Left lung (tissue), 10 donors: ENCODE data around the gene VAMP3. TPM values are rescaled to one million over a fixed set of nuclear protein-coding genes. Genes with fewer than 3 reads are reported as not detected.

ENCODE experiments used
- ATAC-seq: fragments of 200-7000 bp; cut with Tn5 transposase; one replicate; pipeline ENCODE4 v1.9.1; 2020; ENCODE audit warnings: moderate library complexity
- DNase-seq, 4 donors: peaks; one replicate each; pipeline ENCODE4 v3.0.0-alpha.2; 2013 to 2020
- H3K27ac ChIP-seq, 2 donors: fragments of 200-600 bp; sonication (generic) in 1 of 2; one replicate each; pipeline versions ENCODE4 v1.5.0 to v1.8.0; 2020 to 2021
- H3K27me3 ChIP-seq, 2 donors: fragments of 200-600 bp; sonication (generic) in 1 of 2; one replicate each; pipeline versions ENCODE4 v1.5.0 to v1.8.0; 2020 to 2021
- H3K36me3 ChIP-seq, 2 donors: fragments of 200-600 bp; sonication (generic) in 1 of 2; one replicate each; pipeline versions ENCODE4 v1.5.0 to v1.8.0; 2020 to 2021
- H3K4me1 ChIP-seq, 2 donors: fragments of 200-600 bp; one replicate each; pipeline ENCODE4 v1.8.0; 2021
- H3K4me3 ChIP-seq, 2 donors: fragments of 200-600 bp; sonication (generic) in 1 of 2; one replicate each; pipeline versions ENCODE4 v1.5.0 to v1.8.0; 2020 to 2021; ENCODE audit warnings: mild to moderate bottlenecking in 1 of 2
- H3K9me3 ChIP-seq, 2 donors: fragments of 200-600 bp; sonication (generic) in 1 of 2; one replicate each; pipeline versions ENCODE4 v1.5.0 to v1.8.0; 2020 to 2021
- intact Hi-C, 2 donors: fragments of 100-400 bp; cut with DNase I; formaldehyde crosslinking; loops; one replicate each; pipeline versions ENCODE4 v1.11.2 to v1.14.2; 2022
- polyA plus RNA-seq, 6 donors: library from polyadenylated mRNA; unstranded; fragments of 120-200 nt; gene quantifications; one replicate each; pipeline ENCODE4 v1.2.1, GENCODE V29; 2013; ENCODE audit not compliant: insufficient read length in 6 of 6
- total RNA-seq, 2 donors: library from RNA; stranded (reverse); fragmentation: NEBNext Ultra II Directional; extraction: Animal tissue kit (Norgen Biotek cat#: 25700); gene quantifications; one replicate each; pipeline ENCODE4 v1.2.1, GENCODE V29; 2021
- TF ChIP-seq, protein P1 (sequence below), 2 donors: fragments of 200-600 bp; sonication (generic) in 1 of 2; IDR thresholded peaks; one replicate each; pipeline versions ENCODE4 v1.5.0 to v1.8.0; 2021; ENCODE audit warnings: antibody characterized with exemption in 2 of 2
- donor health status: DM: no; HTN: yes; CAD: no.
- donor health status: DM: no; HTN: no; CAD: no.

VAMP3 gene
- total and polyA plus RNA-seq, 8 donors, result 110 to 130 (median 120) TPM

DNA sequence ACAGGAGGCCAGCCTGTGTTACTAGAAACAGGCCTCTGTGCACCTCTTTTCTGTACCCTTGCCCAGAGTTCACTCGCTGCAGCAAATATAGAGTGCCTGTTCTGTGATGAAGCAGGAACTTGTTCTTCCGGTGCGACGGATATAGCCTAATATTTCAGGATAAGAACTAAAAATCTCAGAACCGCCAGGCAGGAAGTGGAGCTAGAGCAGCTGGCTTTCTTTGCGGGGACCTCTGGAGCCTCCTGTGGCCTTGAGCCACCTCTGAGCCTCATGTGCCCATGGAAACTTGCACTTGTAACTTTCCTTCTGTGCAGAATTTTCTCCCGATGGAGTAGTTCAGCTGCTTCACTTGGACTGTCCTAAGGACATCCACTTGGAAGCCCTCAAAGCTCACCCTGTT, 44.5 kb upstream of the VAMP3 start:
- H3K36me3 ChIP-seq, result no peaks in the 10 kb centered on the region
- TF ChIP-seq, protein P1, sequence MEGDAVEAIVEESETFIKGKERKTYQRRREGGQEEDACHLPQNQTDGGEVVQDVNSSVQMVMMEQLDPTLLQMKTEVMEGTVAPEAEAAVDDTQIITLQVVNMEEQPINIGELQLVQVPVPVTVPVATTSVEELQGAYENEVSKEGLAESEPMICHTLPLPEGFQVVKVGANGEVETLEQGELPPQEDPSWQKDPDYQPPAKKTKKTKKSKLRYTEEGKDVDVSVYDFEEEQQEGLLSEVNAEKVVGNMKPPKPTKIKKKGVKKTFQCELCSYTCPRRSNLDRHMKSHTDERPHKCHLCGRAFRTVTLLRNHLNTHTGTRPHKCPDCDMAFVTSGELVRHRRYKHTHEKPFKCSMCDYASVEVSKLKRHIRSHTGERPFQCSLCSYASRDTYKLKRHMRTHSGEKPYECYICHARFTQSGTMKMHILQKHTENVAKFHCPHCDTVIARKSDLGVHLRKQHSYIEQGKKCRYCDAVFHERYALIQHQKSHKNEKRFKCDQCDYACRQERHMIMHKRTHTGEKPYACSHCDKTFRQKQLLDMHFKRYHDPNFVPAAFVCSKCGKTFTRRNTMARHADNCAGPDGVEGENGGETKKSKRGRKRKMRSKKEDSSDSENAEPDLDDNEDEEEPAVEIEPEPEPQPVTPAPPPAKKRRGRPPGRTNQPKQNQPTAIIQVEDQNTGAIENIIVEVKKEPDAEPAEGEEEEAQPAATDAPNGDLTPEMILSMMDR (IDR thresholded peaks at IDR 0.05), result no peak
- ATAC-seq, result no peak
- H3K9me3 ChIP-seq, result no peaks in the 10 kb centered on the region
- peaks cover 0 to 14% of the 10 kb centered on the region in 2 donors for H3K4me1 ChIP-seq
- H3K4me3 ChIP-seq, result no peak overlapping the region
- peak in 1 of 4 donors; percentile 43 for DNase-seq
- intact Hi-C loops, result no loop called here
- H3K27ac ChIP-seq, result peak overlapping the region in 1 of 2 donors; percentile 2
- H3K27me3 ChIP-seq, result no peaks in the 10 kb centered on the region

DNA sequence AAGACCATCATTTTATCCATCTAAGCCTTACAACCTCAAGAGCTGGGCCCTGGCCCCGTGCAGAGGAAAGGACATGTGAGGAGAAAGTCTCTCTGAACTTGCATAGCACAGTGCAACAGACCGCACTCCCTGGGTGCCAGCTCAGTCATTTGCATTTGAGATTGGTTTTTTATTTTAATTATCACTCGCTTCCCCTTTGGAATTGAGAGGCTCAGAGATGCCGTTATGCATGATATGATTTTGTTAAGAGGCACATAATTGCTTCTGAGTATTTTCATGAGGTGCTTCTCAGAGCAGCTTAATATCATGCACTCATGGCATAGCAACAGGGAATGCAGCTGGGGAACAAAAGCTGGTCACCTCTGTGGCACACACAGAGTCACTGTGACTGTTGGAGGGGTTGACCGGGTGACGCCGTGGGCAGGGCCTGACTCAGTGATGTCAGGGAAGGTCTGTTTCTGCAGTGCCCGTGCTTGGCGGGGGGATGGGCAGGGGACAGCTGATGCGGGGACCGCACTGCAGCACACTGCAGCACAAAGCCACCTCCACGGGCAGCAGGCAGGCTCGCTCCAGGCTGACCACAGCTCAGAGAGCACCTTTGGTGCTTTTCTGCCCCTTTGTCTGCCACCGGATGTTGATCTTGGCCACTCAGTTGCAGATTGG, 43.2 kb upstream of the VAMP3 start:
- no peaks in the 10 kb centered on the region for H3K9me3 ChIP-seq
- peaks cover 0 to 14% of the 10 kb centered on the region in 2 donors for H3K4me1 ChIP-seq
- H3K27me3 ChIP-seq, result no peaks in the 10 kb centered on the region
- ATAC-seq, result no peak
- intact Hi-C loops, result no loop called here
- no peak overlapping the region for H3K4me3 ChIP-seq
- DNase-seq, result no peak
- no peaks in the 10 kb centered on the region for H3K36me3 ChIP-seq
- H3K27ac ChIP-seq, result no peak overlapping the region
- TF ChIP-seq, protein P1 (IDR thresholded peaks at IDR 0.05), result no peak

DNA sequence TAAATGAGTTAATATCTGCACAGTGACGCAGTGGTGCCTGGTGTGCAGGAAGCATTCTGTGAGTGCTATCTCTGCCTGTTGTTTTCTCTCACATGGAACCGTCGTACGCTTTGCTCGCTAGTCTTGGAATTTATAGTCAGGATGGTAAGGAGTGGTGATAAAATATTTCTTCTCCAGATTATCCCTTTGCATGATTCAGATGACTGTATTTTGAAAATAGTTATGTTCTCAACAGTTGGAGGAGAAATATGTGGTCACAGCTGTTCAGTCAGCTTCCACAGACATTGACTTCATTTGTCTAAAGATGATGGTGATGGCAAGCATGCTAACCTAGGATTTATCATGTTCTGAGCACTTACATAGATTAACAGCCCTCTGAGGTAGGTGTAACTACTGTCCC, 41.3 kb upstream of the VAMP3 start:
- DNase-seq (no peak), ATAC-seq (no peak)
- H3K36me3 ChIP-seq, result no peaks in the 10 kb centered on the region
- intact Hi-C loops, result no loop called here
- H3K27ac ChIP-seq, result no peak overlapping the region
- H3K9me3 ChIP-seq, result no peaks in the 10 kb centered on the region
- TF ChIP-seq, protein P1 (IDR thresholded peaks at IDR 0.05), result no peak
- no peaks in the 10 kb centered on the region for H3K27me3 ChIP-seq
- peaks cover 0 to 14% of the 10 kb centered on the region in 2 donors for H3K4me1 ChIP-seq
- no peak overlapping the region for H3K4me3 ChIP-seq

DNA sequence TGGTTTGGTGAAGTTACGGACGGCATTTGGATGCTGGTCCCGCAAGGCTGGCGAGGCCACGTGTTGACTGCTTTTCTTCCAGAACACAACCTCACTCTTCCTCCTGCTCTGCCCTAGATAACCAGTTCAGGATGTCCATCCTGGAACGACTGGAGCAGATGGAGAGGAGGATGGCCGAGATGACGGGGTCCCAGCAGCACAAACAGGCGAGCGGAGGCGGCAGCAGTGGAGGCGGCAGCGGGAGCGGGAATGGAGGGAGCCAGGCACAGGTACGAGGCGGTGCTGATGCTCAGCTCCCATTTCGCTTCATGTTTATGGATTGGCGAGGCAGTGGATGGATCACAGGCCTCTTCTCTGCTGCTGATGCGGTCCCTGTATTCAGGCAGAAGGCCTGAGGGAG, 38.8 kb upstream of the VAMP3 start:
- Histone ChIP-seq H3K36me3 (peaks cover 0 to 1% of the 10 kb centered on the region in 2 donors), H3K4me3 (no peak overlapping the region), H3K27me3 (no peaks in the 10 kb centered on the region), H3K9me3 (no peaks in the 10 kb centered on the region), H3K4me1 (peaks cover 0 to 8% of the 10 kb centered on the region in 2 donors), H3K27ac (no peak overlapping the region)
- TF ChIP-seq, protein P1 (IDR thresholded peaks at IDR 0.05), result no peak
- no peak for DNase-seq
- intact Hi-C loops, result no loop called here
- no peak for ATAC-seq

DNA sequence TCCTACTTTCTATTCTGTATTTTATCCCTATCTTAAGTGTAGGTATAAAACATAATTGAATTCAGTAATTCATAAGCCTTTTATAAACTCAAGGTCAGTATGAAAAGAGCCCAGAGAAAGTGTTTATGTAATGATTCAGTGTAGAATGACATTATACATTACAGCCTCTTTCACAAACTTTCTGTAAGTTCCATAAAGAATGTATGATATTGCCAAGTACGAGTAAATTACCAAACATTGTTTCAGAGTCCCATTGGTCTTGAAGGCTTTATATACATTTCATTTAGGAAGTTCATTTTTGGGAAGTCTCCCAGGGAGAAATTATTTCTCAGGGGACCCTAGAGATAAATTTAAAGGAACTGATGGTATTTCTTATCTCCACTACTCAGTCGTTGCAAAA, 37.8 kb upstream of the VAMP3 start:
- H3K4me3 ChIP-seq, result no peak overlapping the region
- peaks cover 0 to 8% of the 10 kb centered on the region in 2 donors for H3K36me3 ChIP-seq
- DNase-seq, result no peak
- no peak overlapping the region for H3K27ac ChIP-seq
- TF ChIP-seq, protein P1 (IDR thresholded peaks at IDR 0.05), result no peak
- no peaks in the 10 kb centered on the region for H3K27me3 ChIP-seq
- intact Hi-C loops, result no loop called here
- H3K9me3 ChIP-seq, result no peaks in the 10 kb centered on the region
- peaks cover 0 to 8% of the 10 kb centered on the region in 2 donors for H3K4me1 ChIP-seq
- no peak for ATAC-seq
